Testis (tissue), 3 donors: Measurements from ENCODE around the gene TRIM41. TPM values are rescaled to one million over a fixed set of nuclear protein-coding genes. Genes with fewer than 3 reads are reported as not detected.

Experiments
- DNase-seq: peaks from one replicate; pipeline ENCODE4 v3.0.0-alpha.2; 2019
- H3K27ac ChIP-seq, 2 donors: fragments of 200-600 bp; sonication (generic); one replicate each; pipeline ENCODE4 v1.5.1; 2019
- H3K27me3 ChIP-seq: fragments of 200-600 bp; sonication (generic); one replicate; pipeline ENCODE4 v1.5.1; 2019
- H3K36me3 ChIP-seq: fragments of 200-600 bp; sonication (generic); one replicate; pipeline ENCODE4 v1.5.1; 2017; ENCODE audit warnings: low read depth; ENCODE audit errors: missing control alignments
- H3K4me1 ChIP-seq: fragments of 200-600 bp; sonication (generic); one replicate; pipeline ENCODE4 v1.5.1; 2019
- H3K4me3 ChIP-seq, 2 donors: fragments of 200-600 bp; sonication (generic); one replicate each; pipeline ENCODE4 v1.5.1; 2017 to 2019
- H3K9me3 ChIP-seq: fragments of 200-600 bp; sonication (generic); one replicate; pipeline ENCODE4 v1.5.1; 2017
- CTCF ChIP-seq, 3 experiments: fragments of 450-650 bp in 2 of 3; fragments of 200-600 bp in 1 of 3; sonication (generic) in 1 of 3; IDR thresholded peaks; one replicate each; pipeline ENCODE4 v1.5.1; 2016 to 2019; ENCODE audit warnings: antibody characterized with exemption in 3 of 3, mild to moderate bottlenecking in 2 of 3, moderate library complexity in 1 of 3
- POLR2A ChIP-seq: fragments of 450-650 bp; IDR thresholded peaks from one replicate; pipeline ENCODE4 v1.6.1; 2017; ENCODE audit warnings: antibody characterized with exemption, mild to moderate bottlenecking, moderate library complexity
- WGBS, 2 donors: methylation state at CpG; one replicate each; pipeline ENCODE4 v1.1.5; 2018; 5-methylcytosine and 5-hydroxymethylcytosine counted together
- intact Hi-C: fragments of 100-400 bp; cut with DNase I; formaldehyde crosslinking; loops from one replicate; pipeline ENCODE4 v1.15.1; 2023; ENCODE audit warnings: low total_unique reads
- polyA plus RNA-seq: library from polyadenylated mRNA; stranded (reverse); fragments of 350-450 nt; fragmentation: Illumina TruSeq; extraction: RNeasy Lipid Tissue Mini Kit (QIAGEN cat#74804); gene quantifications from one replicate; pipeline ENCODE4 v1.2.3, GENCODE V29; 2014; ENCODE audit warnings: low read depth, low replicate concordance; ENCODE audit not compliant: insufficient read depth
- total RNA-seq, 2 donors: library from RNA; depleted of rRNA; stranded (reverse); fragments of >200 nt; gene quantifications; one replicate each; pipeline ENCODE4 v1.2.3, GENCODE V29; 2016

The TRIM41 gene
- total and polyA plus RNA-seq, 3 donors from 2014 or later, result 39.6 to 61.5 (median 53.1) TPM

- Histone ChIP-seq H3K27me3 (no peaks in the 10 kb centered on the region), H3K36me3 (no peaks in the 10 kb centered on the region), H3K4me3 (no peak overlapping the region), H3K4me1 (peaks cover 8% of the 10 kb centered on the region), H3K27ac (no peak overlapping the region), H3K9me3 (no peaks in the 10 kb centered on the region)
- DNase-seq, result no peak
- TF ChIP-seq CTCF (IDR thresholded peaks at IDR 0.05) (no peak), POLR2A (no peak)
- 87 to 88% methylated on average over 10 of the region's 10 CpGs for WGBS, 2 donors
- intact Hi-C loops, result no loop called here
Measured at GRCh38 chr5:181236954-181237641, 14.0 kb downstream of the TRIM41 start.

GRCh38 chr5:181237729-181238385 is 14.8 kb downstream of the TRIM41 start:
- H3K27ac ChIP-seq, result no peak overlapping the region
- H3K4me1 ChIP-seq, result peaks cover 14% of the 10 kb centered on the region
- intact Hi-C loops, result no loop called here
- H3K27me3 ChIP-seq, result no peaks in the 10 kb centered on the region
- H3K9me3 ChIP-seq, result no peaks in the 10 kb centered on the region
- WGBS, 2 donors, result 90 to 91% methylated on average over 5 of the region's 5 CpGs
- DNase-seq, result no peak
- TF ChIP-seq CTCF (IDR thresholded peaks at IDR 0.05), result no peak
- no peak for TF ChIP-seq POLR2A
- no peaks in the 10 kb centered on the region for H3K36me3 ChIP-seq
- no peak overlapping the region for H3K4me3 ChIP-seq

- TF ChIP-seq CTCF (IDR thresholded peaks at IDR 0.05) (no peak), POLR2A (no peak)
- H3K27ac ChIP-seq, result no peak overlapping the region
- WGBS, 2 donors, result 91 to 94% methylated on average over 9 of the region's 9 CpGs
- no peak overlapping the region for H3K4me3 ChIP-seq
- DNase-seq, result no peak
- intact Hi-C loops, result no loop called here
- no peaks in the 10 kb centered on the region for H3K36me3 ChIP-seq
- no peaks in the 10 kb centered on the region for H3K27me3 ChIP-seq
- H3K4me1 ChIP-seq, result peaks cover 14% of the 10 kb centered on the region
- no peaks in the 10 kb centered on the region for H3K9me3 ChIP-seq
Measured at GRCh38 chr5:181239062-181239663, 16.1 kb downstream of the TRIM41 start.

GRCh38 chr5:181241393-181241975 is 18.4 kb downstream of the TRIM41 start:
- intact Hi-C loops, result no loop called here
- DNase-seq, result no peak

More at GRCh38 chr5:181241393-181241975, 18.4 kb downstream of the TRIM41 start:
- Histone ChIP-seq H3K36me3 (no peaks in the 10 kb centered on the region), H3K4me1 (peaks cover 30% of the 10 kb centered on the region), H3K4me3 (no peak overlapping the region), H3K27me3 (no peaks in the 10 kb centered on the region), H3K9me3 (no peaks in the 10 kb centered on the region), H3K27ac (no peak overlapping the region)
- TF ChIP-seq CTCF (IDR thresholded peaks at IDR 0.05) (no peak), POLR2A (no peak)
- WGBS, 2 donors, result 40 to 49% methylated on average over 6 of the region's 6 CpGs
